ENCODE results near the gene CELA3A. TPM values are rescaled to one million over a fixed set of nuclear protein-coding genes. Genes with fewer than 3 reads are reported as not detected.

CELA3A gene
- polyA plus RNA-seq, 2 donors, result 0.47 to 2.6 TPM

- no peaks in the 10 kb centered on the region for H3K9me3 ChIP-seq (ENCODE audit: control insufficient read depth in 2 of 2, insufficient read depth in 1 of 2, low read depth in 1 of 2, low read length in 1 of 2)
- H3K36me3 ChIP-seq (ENCODE audit: control insufficient read depth in 2 of 2, insufficient read depth in 2 of 2, low read length in 1 of 2), result no peaks in the 10 kb centered on the region
- H3K4me1 ChIP-seq (ENCODE audit: control insufficient read depth in 2 of 2, insufficient read depth in 2 of 2, low read length in 1 of 2), result peaks cover 0 to 13% of the 10 kb centered on the region in 2 donors
- WGBS, 2 donors, result 36 to 52% methylated on average over 3 of the region's 3 CpGs
- H3K4me3 ChIP-seq (ENCODE audit: low read depth in 1 of 2, low read length in 2 of 2), result no peak overlapping the region
- H3K27ac ChIP-seq (ENCODE audit: low read depth in 2 of 2, low read length in 1 of 2), result peak overlapping the region; percentile 61 to 80
- H3K27me3 ChIP-seq (ENCODE audit: control insufficient read depth in 1 of 2, insufficient read depth in 2 of 2, low read length in 2 of 2), result no peaks in the 10 kb centered on the region
Measured at GRCh38 chr1:22044690-22045420, 43.4 kb downstream of the CELA3A start.

- H3K4me3 ChIP-seq (ENCODE audit: low read depth in 1 of 2, low read length in 2 of 2), result no peak overlapping the region
- WGBS, 2 donors, result 61 to 63% methylated on average over 2 of the region's 2 CpGs
- H3K4me1 ChIP-seq (ENCODE audit: control insufficient read depth in 2 of 2, insufficient read depth in 2 of 2, low read length in 1 of 2), result peaks cover 0 to 13% of the 10 kb centered on the region in 2 donors
- H3K27ac ChIP-seq (ENCODE audit: low read depth in 2 of 2, low read length in 1 of 2), result peak overlapping the region; percentile 43 to 61
- no peaks in the 10 kb centered on the region for H3K9me3 ChIP-seq (ENCODE audit: control insufficient read depth in 2 of 2, insufficient read depth in 1 of 2, low read depth in 1 of 2, low read length in 1 of 2)
- H3K27me3 ChIP-seq (ENCODE audit: control insufficient read depth in 1 of 2, insufficient read depth in 2 of 2, low read length in 2 of 2), result no peaks in the 10 kb centered on the region
- H3K36me3 ChIP-seq (ENCODE audit: control insufficient read depth in 2 of 2, insufficient read depth in 2 of 2, low read length in 1 of 2), result no peaks in the 10 kb centered on the region
Measured at GRCh38 chr1:22045604-22046228, 44.3 kb downstream of the CELA3A start.

- 73% methylated on average over 8 of the region's 8 CpGs for WGBS, 2 donors
- Histone ChIP-seq H3K4me3 (ENCODE audit: low read depth in 1 of 2, low read length in 2 of 2) (no peak overlapping the region), H3K9me3 (ENCODE audit: control insufficient read depth in 2 of 2, insufficient read depth in 1 of 2, low read depth in 1 of 2, low read length in 1 of 2) (no peaks in the 10 kb centered on the region), H3K27ac (ENCODE audit: low read depth in 2 of 2, low read length in 1 of 2) (peak overlapping the region; percentile 80 to 91), H3K4me1 (ENCODE audit: control insufficient read depth in 2 of 2, insufficient read depth in 2 of 2, low read length in 1 of 2) (peaks cover 0 to 5% of the 10 kb centered on the region in 2 donors), H3K36me3 (ENCODE audit: control insufficient read depth in 2 of 2, insufficient read depth in 2 of 2, low read length in 1 of 2) (no peaks in the 10 kb centered on the region), H3K27me3 (ENCODE audit: control insufficient read depth in 1 of 2, insufficient read depth in 2 of 2, low read length in 2 of 2) (no peaks in the 10 kb centered on the region)
Measured at GRCh38 chr1:22048351-22049192, 47.1 kb downstream of the CELA3A start.

GRCh38 chr1:22050330-22050729 lies 48.9 kb downstream of the CELA3A start:
- Histone ChIP-seq H3K36me3 (ENCODE audit: control insufficient read depth in 2 of 2, insufficient read depth in 2 of 2, low read length in 1 of 2) (no peaks in the 10 kb centered on the region), H3K27me3 (ENCODE audit: control insufficient read depth in 1 of 2, insufficient read depth in 2 of 2, low read length in 2 of 2) (no peaks in the 10 kb centered on the region), H3K9me3 (ENCODE audit: control insufficient read depth in 2 of 2, insufficient read depth in 1 of 2, low read depth in 1 of 2, low read length in 1 of 2) (no peaks in the 10 kb centered on the region), H3K27ac (ENCODE audit: low read depth in 2 of 2, low read length in 1 of 2) (no peak overlapping the region), H3K4me1 (ENCODE audit: control insufficient read depth in 2 of 2, insufficient read depth in 2 of 2, low read length in 1 of 2) (peaks cover under 1 to 5% of the 10 kb centered on the region in 2 donors), H3K4me3 (ENCODE audit: low read depth in 1 of 2, low read length in 2 of 2) (no peak overlapping the region)
- 97 to 100% methylated on average over 3 of the region's 3 CpGs for WGBS, 2 donors

GRCh38 chr1:22051607-22052114 lies 50.2 kb downstream of the CELA3A start:
- no peak overlapping the region for H3K27ac ChIP-seq (ENCODE audit: low read depth in 2 of 2, low read length in 1 of 2)
- no peaks in the 10 kb centered on the region for H3K36me3 ChIP-seq (ENCODE audit: control insufficient read depth in 2 of 2, insufficient read depth in 2 of 2, low read length in 1 of 2)
- no peaks in the 10 kb centered on the region for H3K27me3 ChIP-seq (ENCODE audit: control insufficient read depth in 1 of 2, insufficient read depth in 2 of 2, low read length in 2 of 2)
- no peak overlapping the region for H3K4me3 ChIP-seq (ENCODE audit: low read depth in 1 of 2, low read length in 2 of 2)
- 86 to 91% methylated on average over 13 of the region's 13 CpGs for WGBS, 2 donors
- no peaks in the 10 kb centered on the region for H3K9me3 ChIP-seq (ENCODE audit: control insufficient read depth in 2 of 2, insufficient read depth in 1 of 2, low read depth in 1 of 2, low read length in 1 of 2)
- H3K4me1 ChIP-seq (ENCODE audit: control insufficient read depth in 2 of 2, insufficient read depth in 2 of 2, low read length in 1 of 2), result peaks cover 3 to 5% of the 10 kb centered on the region in 2 donors

GRCh38 chr1:22052115-22053016 lies 50.9 kb downstream of the CELA3A start, which contains the start of gene CDC42:
TSS of gene CDC42 (plus strand) at chr1:22052709. CDS start at chr1:22078479, 25,770 bp downstream.
- WGBS, 2 donors, result 16 to 25% methylated on average over 45 to 81 of the region's 81 CpGs
- H3K27ac ChIP-seq (ENCODE audit: low read depth in 2 of 2, low read length in 1 of 2), result peak within 1 kb of the TSS; percentile 100
- H3K9me3 ChIP-seq (ENCODE audit: control insufficient read depth in 2 of 2, insufficient read depth in 1 of 2, low read depth in 1 of 2, low read length in 1 of 2), result no peaks in the 10 kb centered on the region
- H3K4me3 ChIP-seq (ENCODE audit: low read depth in 1 of 2, low read length in 2 of 2), result peak within 1 kb of the TSS; percentile 80 to 99
- no peaks in the 10 kb centered on the region for H3K36me3 ChIP-seq (ENCODE audit: control insufficient read depth in 2 of 2, insufficient read depth in 2 of 2, low read length in 1 of 2)
- H3K27me3 ChIP-seq (ENCODE audit: control insufficient read depth in 1 of 2, insufficient read depth in 2 of 2, low read length in 2 of 2), result no peaks in the 10 kb centered on the region
- H3K4me1 ChIP-seq (ENCODE audit: control insufficient read depth in 2 of 2, insufficient read depth in 2 of 2, low read length in 1 of 2), result peaks cover 3 to 7% of the 10 kb centered on the region in 2 donors

GRCh38 chr1:22053017-22053860 lies 51.8 kb downstream of the CELA3A start:
- H3K4me1 ChIP-seq (ENCODE audit: control insufficient read depth in 2 of 2, insufficient read depth in 2 of 2, low read length in 1 of 2), result peaks cover 3 to 8% of the 10 kb centered on the region in 2 donors

More at GRCh38 chr1:22053017-22053860, 51.8 kb downstream of the CELA3A start:
- no peaks in the 10 kb centered on the region for H3K36me3 ChIP-seq (ENCODE audit: control insufficient read depth in 2 of 2, insufficient read depth in 2 of 2, low read length in 1 of 2)
- WGBS, 2 donors, result 0 to 1% methylated on average over 36 to 70 of the region's 70 CpGs
- H3K9me3 ChIP-seq (ENCODE audit: control insufficient read depth in 2 of 2, insufficient read depth in 1 of 2, low read depth in 1 of 2, low read length in 1 of 2), result no peaks in the 10 kb centered on the region
- H3K4me3 ChIP-seq (ENCODE audit: low read depth in 1 of 2, low read length in 2 of 2), result peak overlapping the region; percentile 80 to 99
- H3K27ac ChIP-seq (ENCODE audit: low read depth in 2 of 2, low read length in 1 of 2), result peak overlapping the region; percentile 100
- H3K27me3 ChIP-seq (ENCODE audit: control insufficient read depth in 1 of 2, insufficient read depth in 2 of 2, low read length in 2 of 2), result no peaks in the 10 kb centered on the region

All from esophagus (tissue), 2 donors.